ENCODE data around the gene TGM6. TPM values are rescaled to one million over a fixed set of nuclear protein-coding genes. Genes with fewer than 3 reads are reported as not detected.

The TGM6 gene
- total RNA-seq, 2 donors from 2014 or later = not detected

- no peaks in the 10 kb centered on the region for H3K27me3 Mint-ChIP-seq
- ATAC-seq (no peak), DNase-seq (ENCODE audit: low spot score) (no peak)
- H3K4me1 Mint-ChIP-seq (ENCODE audit: low read depth in 2 of 2) = peaks cover 4 to 5% of the 10 kb centered on the region in 2 donors
- no peak overlapping the region for H3K4me3 Mint-ChIP-seq
- H3K9me3 Mint-ChIP-seq = no peaks in the 10 kb centered on the region
- H3K36me3 Mint-ChIP-seq = peaks cover 9% of the 10 kb centered on the region
- no peak overlapping the region for H3K27ac Mint-ChIP-seq
Measured at GRCh38 chr20:2476742-2477615, 96.3 kb downstream of the TGM6 start.

GRCh38 chr20:2480381-2480780 is 99.7 kb downstream of the TGM6 start:
- no peak for DNase-seq (ENCODE audit: low spot score)
- Mint-ChIP-seq H3K36me3 (peaks cover 26% of the 10 kb centered on the region), H3K27ac (no peak overlapping the region), H3K27me3 (no peaks in the 10 kb centered on the region), H3K4me1 (ENCODE audit: low read depth in 2 of 2) (no peaks in the 10 kb centered on the region), H3K9me3 (no peaks in the 10 kb centered on the region), H3K4me3 (no peak overlapping the region)
- ATAC-seq = no peak

Other genes with a start within 250 kb of the TGM6 start
- gene TGM3, start 84.9 kb upstream of the TGM6 start, total RNA-seq = not detected
- 100 to 1,000 TPM; 316 to 325 TPM for gene SNRPB, start 89.9 kb downstream of the TGM6 start, total RNA-seq
- 10 to 100 TPM in 1 of 2 donors, 1 to 10 TPM in 1; 6.8 to 21.1 TPM for gene ZNF343, start 128.0 kb downstream of the TGM6 start, total RNA-seq
- not detected for gene TMC2, start 155.7 kb downstream of the TGM6 start, total RNA-seq